Stomach (tissue), 4 donors: Measurements from ENCODE around the gene ALG2.

Experiments
- CTCF ChIP-seq, 7 experiments: fragments of 450-650 bp in 4 of 7; fragments of 200-600 bp in 3 of 7; sonication (generic) in 3 of 7; IDR thresholded peaks; one replicate each; pipeline ENCODE4 v1.5.1; 2016 to 2019; ENCODE audit warnings: antibody characterized with exemption in 7 of 7, control low read depth in 2 of 7, mild to moderate bottlenecking in 1 of 7
- EP300 ChIP-seq: sonication (generic); formaldehyde crosslinking; IDR thresholded peaks from one replicate; pipeline ENCODE4 v1.6.1; 2017; ENCODE audit warnings: antibody characterized with exemption
- POLR2A ChIP-seq, 4 donors: fragments of 450-650 bp; IDR thresholded peaks; one replicate each; pipeline ENCODE4 v1.6.1; 2016; ENCODE audit warnings: antibody characterized with exemption in 4 of 4, control low read depth in 2 of 4, mild to moderate bottlenecking in 1 of 4, moderate library complexity in 1 of 4
- POLR2AphosphoS5 ChIP-seq, 3 donors: sonication (generic); formaldehyde crosslinking; IDR thresholded peaks; one replicate each; pipeline ENCODE4 v1.6.1; 2016; ENCODE audit warnings: antibody characterized with exemption in 3 of 3

- TF ChIP-seq POLR2A (IDR thresholded peaks at IDR 0.05) (no peak), CTCF (IDR thresholded peaks at IDR 0.05) (no peak), EP300 (no peak), POLR2AphosphoS5 (IDR thresholded peaks at IDR 0.05) (no peak)
Observed at GRCh38 chr9:99257723-99258389, 36.1 kb upstream of the ALG2 start.
